Measurements from ENCODE around the gene RPL5.
A peak's percentile ranks its signal among the peaks of the same experiment; 100 is the strongest.
"Not testable (repeated sequence)": the region's sequence is repeated elsewhere in the genome, so short reads cannot be mapped to it uniquely, and the experiment has no call there.

RPL5 gene

GRCh38 chr1:92831762-92832536 lies at the start of gene RPL5:
RPL5 (plus strand) TSS chr1:92832040; CDS start chr1:92832115, 75 bp downstream.
- peak; percentile 96 for DNase-seq

GRCh38 chr1:92783550-92783949 lies 48.3 kb upstream of the RPL5 start:
- DNase-seq = not testable (repeated sequence)

GRCh38 chr1:92784021-92784638 lies 47.7 kb upstream of the RPL5 start:
- DNase-seq = no peak

GRCh38 chr1:92784639-92785500 lies 47.0 kb upstream of the RPL5 start, which contains the start of gene EVI5:
EVI5 (minus strand) TSS chr1:92785108; CDS start chr1:92736546, 48,562 bp downstream.
- DNase-seq = peak; percentile 38

GRCh38 chr1:92786111-92786901 lies 45.5 kb upstream of the RPL5 start:
- no peak for DNase-seq

- no peak for DNase-seq
Observed at GRCh38 chr1:92790081-92790480, 41.8 kb upstream of the RPL5 start.

- no peak for DNase-seq
Observed at GRCh38 chr1:92790867-92791266, 41.0 kb upstream of the RPL5 start.

- DNase-seq = no peak
Observed at GRCh38 chr1:92791487-92792066, 40.3 kb upstream of the RPL5 start.

GRCh38 chr1:92792340-92792782 lies 39.5 kb upstream of the RPL5 start:
- DNase-seq = no peak

- no peak for DNase-seq
Observed at GRCh38 chr1:92795166-92795565, 36.7 kb upstream of the RPL5 start.

- no peak for DNase-seq
Observed at GRCh38 chr1:92797297-92797696, 34.5 kb upstream of the RPL5 start.

- no peak for DNase-seq
Observed at GRCh38 chr1:92797961-92798360, 33.9 kb upstream of the RPL5 start.

GRCh38 chr1:92803140-92803887 lies 28.5 kb upstream of the RPL5 start:
- DNase-seq = no peak

GRCh38 chr1:92804721-92805201 lies 27.1 kb upstream of the RPL5 start:
- no peak for DNase-seq

- no peak for DNase-seq
Observed at GRCh38 chr1:92805216-92805615, 26.6 kb upstream of the RPL5 start.

GRCh38 chr1:92808381-92808780 lies 23.5 kb upstream of the RPL5 start:
- no peak for DNase-seq

GRCh38 chr1:92816732-92817131 lies 15.1 kb upstream of the RPL5 start:
- DNase-seq = no peak

GRCh38 chr1:92817137-92817697 lies 14.6 kb upstream of the RPL5 start:
- DNase-seq = no peak

- DNase-seq = no peak
Observed at GRCh38 chr1:92817986-92818764, 13.7 kb upstream of the RPL5 start.

- no peak for DNase-seq
Observed at GRCh38 chr1:92820024-92820423, 11.8 kb upstream of the RPL5 start.

All from activated CD4-positive, alpha-beta T cell treated with anti-CD3 and anti-CD28 coated beads for 1 hour (primary cell).